ENCODE measurements around the gene WDR64. TPM values are rescaled to one million over a fixed set of nuclear protein-coding genes. Genes with fewer than 3 reads are reported as not detected.

The WDR64 gene
- total and polyA plus RNA-seq, 2 of the 4 experiments (the other 2 are of a cell fraction): not detected

- H2BK20ac ChIP-seq (ENCODE audit: low read depth, low read length): no peak overlapping the region
Observed at GRCh38 chr1:241713316-241713715, 61.2 kb downstream of the WDR64 start.

More at GRCh38 chr1:241713316-241713715, 61.2 kb downstream of the WDR64 start:
- Histone ChIP-seq H4K91ac (ENCODE audit: insufficient read depth, low read depth, low read length) (no peak overlapping the region), H3K4ac (ENCODE audit: low read depth, low read length) (no peak overlapping the region), H4K8ac (ENCODE audit: low read depth in 2 of 2, low read length in 2 of 2) (no peak overlapping the region), H3K27me3 (ENCODE audit: control insufficient read depth, insufficient read depth, low read length) (0 out of 2 replicates have a peak, but pooled peaks cover 2% of the 10 kb centered on the region), H3K36me3 (ENCODE audit: control insufficient read depth, insufficient read depth, low read length) (no peaks in the 10 kb centered on the region), H2BK15ac (ENCODE audit: low read depth, low read length) (no peak overlapping the region), H3K27ac (ENCODE audit: insufficient read depth, low read length) (no peak overlapping the region), H3K4me3 (ENCODE audit: insufficient read depth, low read depth, low read length) (no peak overlapping the region), H3K4me2 (ENCODE audit: low read depth, low read length) (no peak overlapping the region), H3K79me1 (ENCODE audit: low read depth in 1 of 2, low read length in 2 of 2) (no peaks in the 10 kb centered on the region), H3K4me1 (ENCODE audit: control insufficient read depth, insufficient read depth, low read length) (no peaks in the 10 kb centered on the region), H3K14ac (replicated peaks; ENCODE audit: low read depth, low read length) (no peak overlapping the region), H2BK120ac (ENCODE audit: low read depth, low read length) (no peak overlapping the region), H3K9ac (ENCODE audit: low read depth, low read length) (no peak overlapping the region), H2AFZ (replicated peaks; ENCODE audit: low read length, poor library complexity) (no peak overlapping the region), H3K56ac (ENCODE audit: extremely low read depth, insufficient read depth, low read length) (no peak overlapping the region), H4K20me1 (ENCODE audit: insufficient read depth, low read length) (no peaks in the 10 kb centered on the region), H3K9me3 (ENCODE audit: control insufficient read depth, insufficient read depth, low read length) (no peaks in the 10 kb centered on the region), H3K9me1 (ENCODE audit: insufficient read depth, low read length) (no peaks in the 10 kb centered on the region), H3K18ac (ENCODE audit: low read depth, low read length) (no peak overlapping the region), H4K5ac (ENCODE audit: low read depth, low read length) (no peak overlapping the region), H2AK9ac (replicated peaks; ENCODE audit: low read depth, low read length, poor library complexity) (no peak overlapping the region), H3K23ac (ENCODE audit: low read depth, low read length) (no peak overlapping the region), H2BK5ac (ENCODE audit: low read depth, low read length, poor library complexity, severe bottlenecking) (no peak overlapping the region), H2AK5ac (ENCODE audit: low read depth, low read length) (no peak overlapping the region)
- in situ Hi-C loops (cut with MboI; ENCODE audit: low sequenced_read_pairs): no loop called here
- DNase-seq: no peak
- CTCF ChIA-PET: no interaction called here
- TF ChIP-seq, protein P1, sequence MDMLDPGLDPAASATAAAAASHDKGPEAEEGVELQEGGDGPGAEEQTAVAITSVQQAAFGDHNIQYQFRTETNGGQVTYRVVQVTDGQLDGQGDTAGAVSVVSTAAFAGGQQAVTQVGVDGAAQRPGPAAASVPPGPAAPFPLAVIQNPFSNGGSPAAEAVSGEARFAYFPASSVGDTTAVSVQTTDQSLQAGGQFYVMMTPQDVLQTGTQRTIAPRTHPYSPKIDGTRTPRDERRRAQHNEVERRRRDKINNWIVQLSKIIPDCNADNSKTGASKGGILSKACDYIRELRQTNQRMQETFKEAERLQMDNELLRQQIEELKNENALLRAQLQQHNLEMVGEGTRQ (IDR thresholded peaks at IDR 0.05; ENCODE audit: low read depth, low read length): no peak
- no peak for TF ChIP-seq CEBPB (IDR thresholded peaks at IDR 0.05; ENCODE audit: low read depth, low read length)
- TF ChIP-seq MAFK (IDR thresholded peaks at IDR 0.05; ENCODE audit: low read depth, low read length): no peak
- no peak for TF ChIP-seq RAD21 (IDR thresholded peaks at IDR 0.05; ENCODE audit: low read length)
- TF ChIP-seq NFE2L2 (IDR thresholded peaks at IDR 0.05; ENCODE audit: low read depth, low read length): no peak
- TF ChIP-seq ELK1 (IDR thresholded peaks at IDR 0.05; ENCODE audit: borderline replicate concordance, low read depth, low read length): no peak
- no peak for TF ChIP-seq SMC3 (IDR thresholded peaks at IDR 0.05; ENCODE audit: low read depth, low read length)
- no peak for TF ChIP-seq RFX5 (IDR thresholded peaks at IDR 0.05; ENCODE audit: low read depth, low read length)
- TF ChIP-seq, protein P2, sequence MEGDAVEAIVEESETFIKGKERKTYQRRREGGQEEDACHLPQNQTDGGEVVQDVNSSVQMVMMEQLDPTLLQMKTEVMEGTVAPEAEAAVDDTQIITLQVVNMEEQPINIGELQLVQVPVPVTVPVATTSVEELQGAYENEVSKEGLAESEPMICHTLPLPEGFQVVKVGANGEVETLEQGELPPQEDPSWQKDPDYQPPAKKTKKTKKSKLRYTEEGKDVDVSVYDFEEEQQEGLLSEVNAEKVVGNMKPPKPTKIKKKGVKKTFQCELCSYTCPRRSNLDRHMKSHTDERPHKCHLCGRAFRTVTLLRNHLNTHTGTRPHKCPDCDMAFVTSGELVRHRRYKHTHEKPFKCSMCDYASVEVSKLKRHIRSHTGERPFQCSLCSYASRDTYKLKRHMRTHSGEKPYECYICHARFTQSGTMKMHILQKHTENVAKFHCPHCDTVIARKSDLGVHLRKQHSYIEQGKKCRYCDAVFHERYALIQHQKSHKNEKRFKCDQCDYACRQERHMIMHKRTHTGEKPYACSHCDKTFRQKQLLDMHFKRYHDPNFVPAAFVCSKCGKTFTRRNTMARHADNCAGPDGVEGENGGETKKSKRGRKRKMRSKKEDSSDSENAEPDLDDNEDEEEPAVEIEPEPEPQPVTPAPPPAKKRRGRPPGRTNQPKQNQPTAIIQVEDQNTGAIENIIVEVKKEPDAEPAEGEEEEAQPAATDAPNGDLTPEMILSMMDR (conservative IDR thresholded peaks at IDR 0.05; ENCODE audit: low read depth, low read length): no peak
- no peak for TF ChIP-seq CHD1 (IDR thresholded peaks at IDR 0.05; ENCODE audit: low read depth, low read length)
- no peak for TF ChIP-seq POLR2A (IDR thresholded peaks at IDR 0.05; ENCODE audit: low read depth, low read length)
- TF ChIP-seq RCOR1 (IDR thresholded peaks at IDR 0.05; ENCODE audit: insufficient replicate concordance, low read length): no peak
- no peak for TF ChIP-seq MXI1 (IDR thresholded peaks at IDR 0.05; ENCODE audit: borderline replicate concordance, low read depth, low read length)
- no peak for TF ChIP-seq FOS (IDR thresholded peaks at IDR 0.05; ENCODE audit: low read depth, low read length)
- no peak for TF ChIP-seq BHLHE40 (IDR thresholded peaks at IDR 0.05; ENCODE audit: low read depth, low read length)
- no TSS peak for BruUV-seq (replicated peaks)
- POLR2A ChIA-PET (ENCODE audit: unreplicated experiment): no interaction called here
- dilution Hi-C loops (cut with HindIII; ENCODE audit: low sequenced_read_pairs, unreplicated experiment): no loop called here
- whole genome bisulfite sequencing, 2 experiments (ENCODE audit: extremely low coverage in 2 of 2, insufficient read length in 1 of 2): 100% methylated on average over 1 of the region's 2 CpGs; no CpG with 5 or more reads in 1 of the 2 experiments
- ATAC-seq (ENCODE audit: low read depth): no peak
- intact Hi-C loops (cut with micrococcal nuclease): no loop called here
